ENCODE measurements around the gene SPTB. TPM values are rescaled to one million over a fixed set of nuclear protein-coding genes. Genes with fewer than 3 reads are reported as not detected.

The SPTB gene
- total RNA-seq, 1 donor from 2014 or later, result 79.4 TPM

DNA sequence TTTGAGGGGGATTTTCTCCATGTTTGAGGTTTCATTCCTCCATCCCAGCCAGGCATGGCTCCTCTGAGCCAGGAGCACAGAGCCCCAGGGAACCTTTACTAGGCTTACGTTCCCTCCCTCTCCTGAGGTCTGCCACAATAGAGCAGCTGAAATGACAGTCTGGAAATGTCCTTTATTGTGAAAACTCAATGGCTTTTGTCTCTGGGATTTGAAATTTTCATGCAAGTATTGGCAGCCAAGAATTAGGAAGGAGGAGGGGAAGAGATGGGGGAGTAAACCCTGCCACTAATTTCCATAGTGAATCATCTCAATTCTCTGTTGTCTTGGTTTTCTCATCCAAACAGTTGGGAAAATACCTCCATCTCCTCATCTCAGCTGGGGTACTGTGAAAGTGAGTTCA is 178.0 kb downstream of the SPTB start:
- DNase-seq (ENCODE audit: missing footprints) (no peak), ATAC-seq (no peak)
- intact Hi-C loops (cut with DNase I), result no loop called here

DNA sequence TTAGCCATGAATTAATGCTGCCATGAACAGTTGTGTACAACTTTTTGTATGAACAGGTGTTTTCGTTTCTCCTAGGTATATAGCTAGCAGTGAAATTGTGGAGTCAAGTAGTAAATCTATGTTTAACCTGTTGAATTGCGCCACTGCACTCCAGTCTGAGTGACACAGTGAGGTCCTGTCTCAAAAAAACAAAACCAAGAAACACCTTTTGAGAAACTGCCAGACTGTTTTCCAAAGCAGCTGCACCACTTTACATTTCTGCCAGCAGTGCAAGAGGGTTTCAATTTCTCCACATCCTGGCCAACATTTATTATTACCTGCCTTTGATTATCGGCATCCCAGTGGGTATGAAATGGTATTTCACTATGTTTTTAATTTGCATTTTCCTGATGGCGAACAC is 178.8 kb downstream of the SPTB start:
- DNase-seq (ENCODE audit: missing footprints) (no peak), ATAC-seq (no peak)
- intact Hi-C loops (cut with DNase I), result no loop called here

DNA sequence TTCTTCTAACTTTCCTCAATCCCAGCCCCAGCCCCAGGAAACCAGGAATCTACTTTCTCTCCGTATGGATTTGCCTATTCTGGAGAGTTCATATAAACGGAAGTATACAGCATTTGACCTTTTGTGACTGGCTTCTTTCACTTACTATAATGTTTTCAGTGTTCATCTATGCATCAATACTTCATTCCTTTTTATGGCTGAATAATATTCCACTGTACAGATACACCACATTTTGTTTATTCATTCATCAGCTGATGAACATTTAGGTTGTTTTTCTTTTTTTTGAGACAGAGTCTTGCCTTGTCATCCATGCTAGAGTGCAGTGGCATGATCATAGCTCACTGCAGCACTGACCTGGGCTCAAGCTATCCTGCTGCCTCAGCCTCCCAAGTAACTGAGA is 179.4 kb downstream of the SPTB start:
- ATAC-seq, result no peak
- DNase-seq (ENCODE audit: missing footprints), result no peak
- intact Hi-C loops (cut with DNase I), result no loop called here

DNA sequence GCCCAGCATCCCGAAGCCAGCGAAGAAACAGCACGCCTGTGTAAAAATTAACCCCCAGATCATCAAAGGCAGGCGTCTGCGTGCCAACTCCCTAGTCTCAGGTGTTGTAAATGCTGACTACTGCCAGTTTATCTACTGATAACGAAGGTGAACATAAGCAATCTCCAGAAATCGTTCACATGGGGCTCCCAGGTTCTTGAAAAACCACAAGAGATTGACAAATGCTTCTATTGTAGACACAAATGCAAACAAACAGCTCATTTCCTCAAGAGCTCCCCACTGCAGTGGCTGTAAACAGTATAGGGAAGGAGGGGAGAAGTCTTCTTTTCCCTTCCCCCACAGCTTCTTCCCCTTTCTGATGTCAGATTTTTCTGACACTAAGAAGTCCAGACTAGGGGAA is 180.8 kb downstream of the SPTB start:
- DNase-seq (ENCODE audit: missing footprints) (no peak), ATAC-seq (no peak)

DNA sequence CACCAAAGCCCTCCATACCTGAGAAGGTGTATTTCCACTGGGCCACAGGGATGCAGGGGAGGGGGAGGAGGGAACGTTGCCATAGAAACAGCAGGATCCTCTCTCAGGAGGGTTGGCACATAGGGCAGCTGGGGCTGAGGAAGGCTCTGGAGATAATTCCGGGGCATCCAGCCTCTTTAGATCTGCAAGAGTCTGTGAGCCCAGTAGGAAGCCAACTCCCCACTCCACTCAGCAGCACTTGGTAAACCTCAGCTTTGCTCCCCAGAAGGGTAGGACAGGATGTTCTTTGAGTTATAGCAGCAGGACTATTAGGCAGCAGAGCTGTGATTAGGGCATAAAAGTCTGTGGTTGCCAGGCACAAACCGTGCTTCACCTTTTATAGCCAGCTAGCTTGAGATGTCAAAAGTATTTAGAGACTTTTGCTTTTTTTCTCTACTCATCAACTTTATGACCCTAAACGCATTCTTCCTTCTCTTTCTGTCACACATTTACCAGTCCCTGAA is 183.3 kb downstream of the SPTB start:
- intact Hi-C loops (cut with DNase I), result no loop called here
- peak; percentile 65 for ATAC-seq
- no peak for DNase-seq (ENCODE audit: missing footprints)

More for the DNA sequence above, 180.8 kb downstream of the SPTB start:
- intact Hi-C loops (cut with DNase I), result no loop called here

Small RNA genes lying within 50 kb of the gene (microRNA-seq; reads per million reads assigned to microRNA genes)
- not detected for gene MIR7855

Other genes starting within 250 kb of the SPTB start
- 19.6 TPM for gene PLEKHG3, start 175.5 kb downstream of the SPTB start, total RNA-seq
- gene CHURC1, start 34.5 kb upstream of the SPTB start, total RNA-seq, result 98.2 TPM
- gene GPX2, start 62.8 kb upstream of the SPTB start, total RNA-seq, result not detected
- gene RAB15, start 92.4 kb upstream of the SPTB start, total RNA-seq, result 12.6 TPM
- gene FNTB, start 107.0 kb upstream of the SPTB start, total RNA-seq, result 17.1 TPM
- 92.1 TPM for gene MAX, start 222.6 kb upstream of the SPTB start, total RNA-seq

Data from Right ventricle myocardium inferior (tissue), 1 donor.